ENCODE results near the gene RICTOR.

DNA sequence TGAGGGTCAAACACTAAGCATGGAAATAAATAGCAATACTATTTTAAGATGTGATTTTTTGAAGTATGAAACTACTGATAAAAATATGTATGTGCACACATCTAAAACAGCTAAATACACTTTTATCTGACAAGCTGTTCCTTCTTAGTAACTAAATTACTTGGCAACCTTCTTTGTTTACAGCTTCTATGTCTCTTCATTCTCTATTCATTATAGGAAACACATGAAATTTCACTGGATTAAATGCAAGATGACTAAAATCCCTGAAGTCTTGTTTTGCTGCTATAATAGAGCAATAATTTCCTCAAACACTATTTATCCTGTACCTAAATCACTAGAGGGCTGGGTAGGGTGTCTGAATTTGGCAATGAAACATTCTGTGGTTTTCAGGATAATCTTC, 11.7 kb downstream of the RICTOR start:
- TF ChIP-seq POLR2AphosphoS5 (IDR thresholded peaks at IDR 0.05), result no peak
- TF ChIP-seq, protein P1, sequence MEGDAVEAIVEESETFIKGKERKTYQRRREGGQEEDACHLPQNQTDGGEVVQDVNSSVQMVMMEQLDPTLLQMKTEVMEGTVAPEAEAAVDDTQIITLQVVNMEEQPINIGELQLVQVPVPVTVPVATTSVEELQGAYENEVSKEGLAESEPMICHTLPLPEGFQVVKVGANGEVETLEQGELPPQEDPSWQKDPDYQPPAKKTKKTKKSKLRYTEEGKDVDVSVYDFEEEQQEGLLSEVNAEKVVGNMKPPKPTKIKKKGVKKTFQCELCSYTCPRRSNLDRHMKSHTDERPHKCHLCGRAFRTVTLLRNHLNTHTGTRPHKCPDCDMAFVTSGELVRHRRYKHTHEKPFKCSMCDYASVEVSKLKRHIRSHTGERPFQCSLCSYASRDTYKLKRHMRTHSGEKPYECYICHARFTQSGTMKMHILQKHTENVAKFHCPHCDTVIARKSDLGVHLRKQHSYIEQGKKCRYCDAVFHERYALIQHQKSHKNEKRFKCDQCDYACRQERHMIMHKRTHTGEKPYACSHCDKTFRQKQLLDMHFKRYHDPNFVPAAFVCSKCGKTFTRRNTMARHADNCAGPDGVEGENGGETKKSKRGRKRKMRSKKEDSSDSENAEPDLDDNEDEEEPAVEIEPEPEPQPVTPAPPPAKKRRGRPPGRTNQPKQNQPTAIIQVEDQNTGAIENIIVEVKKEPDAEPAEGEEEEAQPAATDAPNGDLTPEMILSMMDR (IDR thresholded peaks at IDR 0.05), result no peak
